ENCODE data around the gene SNED1. TPM values are rescaled to one million over a fixed set of nuclear protein-coding genes. Genes with fewer than 3 reads are reported as not detected.

SNED1 gene
- total and polyA plus RNA-seq, 4 donors: 0.65 to 18.1 (median 2.8) TPM

DNA sequence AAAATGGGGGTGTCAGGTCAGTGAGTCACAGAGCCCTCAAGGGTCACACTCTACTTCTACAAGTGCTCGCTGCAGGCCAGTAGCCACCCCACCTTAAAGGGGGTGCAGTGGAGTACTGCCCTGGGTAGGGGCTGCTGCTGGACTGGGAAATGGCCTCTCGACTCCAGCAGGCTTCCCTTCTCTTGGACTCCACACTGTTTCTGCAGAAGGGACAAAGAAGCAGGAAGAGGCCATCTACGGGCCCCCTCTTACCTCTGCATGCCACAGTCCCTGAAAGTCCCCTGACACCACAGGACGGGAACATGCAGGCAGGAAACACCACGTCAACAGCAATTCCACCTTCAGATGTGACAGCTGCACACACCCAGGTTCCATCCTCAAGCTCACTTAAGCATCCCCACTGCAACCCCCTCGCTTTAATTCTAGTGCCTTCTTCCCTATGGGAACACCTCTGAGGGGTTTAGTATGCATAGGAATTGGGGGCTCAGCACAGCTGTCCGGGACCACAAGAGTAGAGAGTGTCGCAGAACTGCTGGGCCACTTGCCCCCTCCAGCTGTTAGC is 22.3 kb downstream of the SNED1 start:
- H3K4me3 ChIP-seq (ENCODE audit: low read depth in 1 of 3, low read length in 3 of 3): no peak overlapping the region
- WGBS: 93% methylated on average over 8 of the region's 8 CpGs
- H3K4me1 ChIP-seq (ENCODE audit: control insufficient read depth in 4 of 4, insufficient read depth in 4 of 4, low read length in 3 of 4): no peaks in the 10 kb centered on the region
- H3K9ac ChIP-seq (ENCODE audit: low read depth in 1 of 2, low read length in 2 of 2): no peak overlapping the region
- H3K27ac ChIP-seq (ENCODE audit: low read depth in 1 of 2, low read length in 2 of 2): no peak overlapping the region
- H3K36me3 ChIP-seq (ENCODE audit: control insufficient read depth in 4 of 4, insufficient read depth in 3 of 4, low read depth in 1 of 4, low read length in 3 of 4): peaks cover 0 to 15% (median 5%) of the 10 kb centered on the region in 4 donors
- TF ChIP-seq FOXA1 (IDR thresholded peaks at IDR 0.05): no peak
- TF ChIP-seq HNF4A (conservative IDR thresholded peaks at IDR 0.05): no peak
- TF ChIP-seq GABPA (IDR thresholded peaks at IDR 0.05 in 1 of 2, conservative IDR thresholded peaks at IDR 0.05 in 1 of 2): no peak
- no peak for TF ChIP-seq EGR1 (IDR thresholded peaks at IDR 0.05; ENCODE audit: low read depth in 2 of 2)
- TF ChIP-seq REST (IDR thresholded peaks at IDR 0.05): no peak
- no peak for TF ChIP-seq RAD21 (IDR thresholded peaks at IDR 0.05)
- no peak for TF ChIP-seq HNF4G (IDR thresholded peaks at IDR 0.05)
- H3K9me3 ChIP-seq (ENCODE audit: control insufficient read depth in 4 of 4, low read length in 3 of 4): peaks cover 0 to 3% (median under 1%) of the 10 kb centered on the region in 4 donors
- DNase-seq (ENCODE audit: low spot score): no peak
- no peaks in the 10 kb centered on the region for H3K27me3 ChIP-seq (ENCODE audit: control insufficient read depth in 4 of 4, insufficient read depth in 4 of 4, low read length in 3 of 4)

GRCh38 chr2:241025639-241026038 is 27.2 kb downstream of the SNED1 start:
- Histone ChIP-seq H3K9ac (ENCODE audit: low read depth in 1 of 2, low read length in 2 of 2) (no peak overlapping the region), H3K4me3 (ENCODE audit: low read depth in 1 of 3, low read length in 3 of 3) (no peak overlapping the region), H3K9me3 (ENCODE audit: control insufficient read depth in 4 of 4, low read length in 3 of 4) (peaks cover 0 to 5% (median 3%) of the 10 kb centered on the region in 4 donors), H3K27me3 (ENCODE audit: control insufficient read depth in 4 of 4, insufficient read depth in 4 of 4, low read length in 3 of 4) (no peaks in the 10 kb centered on the region), H3K36me3 (ENCODE audit: control insufficient read depth in 4 of 4, insufficient read depth in 3 of 4, low read depth in 1 of 4, low read length in 3 of 4) (peaks cover 0 to 5% (median 3%) of the 10 kb centered on the region in 4 donors), H3K27ac (ENCODE audit: low read depth in 1 of 2, low read length in 2 of 2) (no peak overlapping the region), H3K4me1 (ENCODE audit: control insufficient read depth in 4 of 4, insufficient read depth in 4 of 4, low read length in 3 of 4) (no peaks in the 10 kb centered on the region)
- no peak for DNase-seq (ENCODE audit: low spot score)
- TF ChIP-seq FOXA2 (IDR thresholded peaks at IDR 0.05) (no peak), CTCF (IDR thresholded peaks at IDR 0.05; ENCODE audit: low read depth, low read length, missing input control) (no peak), JUND (IDR thresholded peaks at IDR 0.05) (no peak), RAD21 (IDR thresholded peaks at IDR 0.05) (no peak), SP1 (IDR thresholded peaks at IDR 0.05) (no peak), NR2F2 (IDR thresholded peaks at IDR 0.05) (no peak), REST (IDR thresholded peaks at IDR 0.05) (no peak), FOXA1 (IDR thresholded peaks at IDR 0.05) (no peak), TAF1 (conservative IDR thresholded peaks at IDR 0.05) (no peak), YY1 (IDR thresholded peaks at IDR 0.05) (no peak), GABPA (IDR thresholded peaks at IDR 0.05 in 1 of 2, conservative IDR thresholded peaks at IDR 0.05 in 1 of 2) (no peak), ZBTB33 (IDR thresholded peaks at IDR 0.05) (no peak), EGR1 (IDR thresholded peaks at IDR 0.05; ENCODE audit: low read depth in 2 of 2) (no peak)
- TF ChIP-seq, protein P1, sequence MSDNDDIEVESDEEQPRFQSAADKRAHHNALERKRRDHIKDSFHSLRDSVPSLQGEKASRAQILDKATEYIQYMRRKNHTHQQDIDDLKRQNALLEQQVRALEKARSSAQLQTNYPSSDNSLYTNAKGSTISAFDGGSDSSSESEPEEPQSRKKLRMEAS (IDR thresholded peaks at IDR 0.05): no peak
- TF ChIP-seq, protein P2, sequence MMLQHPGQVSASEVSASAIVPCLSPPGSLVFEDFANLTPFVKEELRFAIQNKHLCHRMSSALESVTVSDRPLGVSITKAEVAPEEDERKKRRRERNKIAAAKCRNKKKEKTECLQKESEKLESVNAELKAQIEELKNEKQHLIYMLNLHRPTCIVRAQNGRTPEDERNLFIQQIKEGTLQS (IDR thresholded peaks at IDR 0.05): no peak
- WGBS: 61% methylated on average over 1 of the region's 1 CpG
